Mucosa of descending colon (tissue), 3 donors: ENCODE results near the gene ZNF608. TPM values are rescaled to one million over a fixed set of nuclear protein-coding genes. Genes with fewer than 3 reads are reported as not detected.

Experiments used
- ATAC-seq: fragments of 200-7000 bp; cut with Tn5 transposase; one replicate; pipeline ENCODE4 v1.9.1; 2020; ENCODE audit warnings: mild to moderate bottlenecking, moderate library complexity
- DNase-seq, 3 donors: peaks; one replicate each; pipeline ENCODE4 v3.0.0-alpha.2; 2020
- H3K36me3 ChIP-seq: fragments of 200-600 bp; one replicate; pipeline ENCODE4 v1.8.0; 2021; ENCODE audit warnings: low read depth, mild to moderate bottlenecking
- H3K4me1 ChIP-seq: fragments of 200-600 bp; one replicate; pipeline ENCODE4 v1.8.0; 2021; ENCODE audit warnings: low read depth, mild to moderate bottlenecking
- H3K4me3 ChIP-seq: fragments of 200-600 bp; one replicate; pipeline ENCODE4 v1.8.0; 2021; ENCODE audit warnings: mild to moderate bottlenecking
- H3K9me3 ChIP-seq: fragments of 200-600 bp; one replicate; pipeline ENCODE4 v1.8.0; 2021; ENCODE audit warnings: mild to moderate bottlenecking
- CTCF ChIP-seq: fragments of 200-600 bp; IDR thresholded peaks from one replicate; pipeline ENCODE4 v1.8.0; 2022; ENCODE audit warnings: antibody characterized with exemption, mild to moderate bottlenecking
- intact Hi-C, 2 donors: fragments of 100-400 bp; cut with DNase I in 1 of 2; cut with micrococcal nuclease in 1 of 2; formaldehyde crosslinking; loops; one replicate each; pipeline versions ENCODE4 v1.11.0 to v1.11.1; 2022; cut with DNase I, micrococcal nuclease
- total RNA-seq, 3 donors: library from RNA; stranded (reverse); fragmentation: NEBNext Ultra II Directional in 2 of 3; extraction: Animal tissue kit (Norgen Biotek cat#: 25700) in 2 of 3; gene quantifications; one replicate each; pipeline versions ENCODE4 v1.2.1 to v1.2.4, GENCODE V29; 2021 to 2023
- donor health status: DM: no; HTN: no; CAD: no; lungs with moderate emphysema.
- donor health status: DM: no; HTN: no; CAD: no.
- donor health status: DM: no; HTN: yes; CAD: no.

Gene ZNF608
- total RNA-seq, 3 donors from 2014 or later: 19.7 to 32.3 (median 27.2) TPM

- Histone ChIP-seq H3K4me3 (no peak overlapping the region), H3K4me1 (peaks cover 4% of the 10 kb centered on the region), H3K36me3 (no peaks in the 10 kb centered on the region), H3K9me3 (no peaks in the 10 kb centered on the region)
- ATAC-seq (no peak), DNase-seq (no peak)
- intact Hi-C loops: no loop called here
- TF ChIP-seq CTCF: no peak
Measured at GRCh38 chr5:124752854-124753720, 6.6 kb upstream of the ZNF608 start.

DNA sequence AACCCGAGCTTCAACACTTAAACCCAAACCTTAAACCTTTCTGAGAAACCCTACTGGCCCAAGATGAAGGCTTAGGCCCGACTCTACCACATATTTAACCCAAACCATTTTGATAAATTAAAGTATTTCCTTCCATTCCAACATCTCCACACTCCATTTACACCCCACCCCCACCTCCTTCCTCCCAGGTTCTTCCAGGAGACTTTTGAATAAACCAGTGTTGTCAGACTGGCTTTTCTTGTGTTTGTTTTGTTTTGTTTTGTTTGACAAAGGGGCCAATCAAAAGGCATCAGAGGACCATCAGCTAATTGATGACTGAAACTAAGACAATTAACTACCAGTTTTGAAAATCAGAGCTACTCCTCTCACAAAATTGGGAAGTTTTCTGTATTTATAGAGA lies 4.6 kb upstream of the ZNF608 start:
- Histone ChIP-seq H3K36me3 (no peaks in the 10 kb centered on the region), H3K9me3 (no peaks in the 10 kb centered on the region), H3K4me1 (peaks cover 5% of the 10 kb centered on the region), H3K4me3 (no peak overlapping the region)
- no peak for DNase-seq
- TF ChIP-seq CTCF: no peak
- ATAC-seq: no peak
- intact Hi-C loops: no loop called here

GRCh38 chr5:124748687-124749594 lies 2.5 kb upstream of the ZNF608 start:
- Histone ChIP-seq H3K4me1 (peaks cover 11% of the 10 kb centered on the region), H3K9me3 (no peaks in the 10 kb centered on the region), H3K4me3 (no peak overlapping the region), H3K36me3 (no peaks in the 10 kb centered on the region)
- DNase-seq (peak; percentile 76 to 90 (median 77)), ATAC-seq (peak; percentile 84)
- intact Hi-C loops: loop anchor here (10.0 kb wide), 3 partner anchors 54 to 276 kb away; no protein-coding TSS in a partner anchor
- TF ChIP-seq CTCF: no peak

DNA sequence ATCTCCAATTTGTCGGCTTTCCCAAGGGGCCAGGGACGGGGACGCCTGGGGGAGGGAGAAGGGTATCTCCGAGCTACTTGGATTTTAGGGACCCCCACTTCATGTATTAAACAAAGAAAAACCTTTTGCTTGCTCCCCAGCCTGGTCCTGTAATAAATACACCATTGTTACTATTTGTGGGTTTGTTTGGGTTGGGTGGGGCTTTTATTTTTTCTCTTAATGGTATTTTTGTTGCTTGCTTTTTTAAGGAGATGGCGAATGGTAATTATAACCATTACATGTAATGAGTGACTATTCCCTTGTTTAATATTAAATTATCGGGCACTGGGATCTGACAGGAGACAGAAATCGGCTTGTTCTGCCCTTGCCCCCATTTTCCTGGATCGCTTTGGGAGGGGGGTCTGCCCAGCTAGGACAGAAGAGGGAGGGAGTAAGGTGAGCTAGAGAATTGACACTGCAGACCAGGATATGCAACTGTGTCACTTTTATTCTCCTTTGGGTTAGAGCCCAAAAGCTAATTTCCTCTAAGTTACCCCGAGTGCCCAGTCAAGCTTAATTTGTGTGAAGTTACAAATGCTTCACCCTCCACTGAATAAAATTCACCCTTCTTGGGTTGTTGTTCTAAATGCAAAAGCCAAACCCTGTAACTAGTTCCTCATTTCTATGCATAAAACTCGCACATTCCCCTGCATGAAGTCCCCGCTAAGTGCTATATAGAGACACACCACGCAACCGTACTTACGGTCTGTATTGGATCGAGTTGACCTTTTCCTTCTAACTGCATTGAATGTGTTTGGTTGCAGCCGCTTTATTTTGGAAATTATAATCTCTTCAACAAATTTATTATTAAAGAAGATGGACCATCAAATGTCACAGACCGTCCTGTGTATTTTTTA lies 1.6 kb upstream of the ZNF608 start:
- no peak for TF ChIP-seq CTCF

More for the DNA sequence above, 1.6 kb upstream of the ZNF608 start:
- Histone ChIP-seq H3K4me1 (peaks cover 14% of the 10 kb centered on the region), H3K4me3 (peak overlapping the region; percentile 17), H3K36me3 (no peaks in the 10 kb centered on the region), H3K9me3 (no peaks in the 10 kb centered on the region)
- intact Hi-C loops: loop anchor here (2.0 to 10.0 kb wide), 4 partner anchors 53 to 277 kb away; no protein-coding TSS in a partner anchor
- peak; percentile 20 for ATAC-seq
- DNase-seq: peak in 1 of 3 donors; percentile 47
